ENCODE measurements around the gene PXDN.
A peak's percentile ranks its signal among the peaks of the same experiment; 100 is the strongest.

The PXDN gene

DNA sequence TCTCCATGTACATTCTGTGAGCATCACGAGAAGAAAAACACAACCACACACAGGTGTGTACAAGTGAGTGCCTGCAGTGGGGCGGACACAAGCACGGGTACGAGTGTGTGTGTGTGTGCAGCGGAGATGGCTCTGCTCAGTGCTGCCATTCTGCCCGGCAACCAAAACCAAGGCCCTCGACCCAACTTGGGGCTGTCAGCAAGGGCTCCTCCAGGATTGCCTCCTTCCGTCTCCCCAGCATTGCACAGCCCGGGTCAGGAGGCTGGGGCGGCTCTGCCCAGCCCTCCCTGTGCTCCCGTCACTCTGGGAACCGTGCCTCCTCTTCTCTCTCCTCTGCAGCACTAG lies 66.5 kb downstream of the PXDN start:
- H3K27ac ChIP-seq: no peak overlapping the region
- TF ChIP-seq, protein P1, sequence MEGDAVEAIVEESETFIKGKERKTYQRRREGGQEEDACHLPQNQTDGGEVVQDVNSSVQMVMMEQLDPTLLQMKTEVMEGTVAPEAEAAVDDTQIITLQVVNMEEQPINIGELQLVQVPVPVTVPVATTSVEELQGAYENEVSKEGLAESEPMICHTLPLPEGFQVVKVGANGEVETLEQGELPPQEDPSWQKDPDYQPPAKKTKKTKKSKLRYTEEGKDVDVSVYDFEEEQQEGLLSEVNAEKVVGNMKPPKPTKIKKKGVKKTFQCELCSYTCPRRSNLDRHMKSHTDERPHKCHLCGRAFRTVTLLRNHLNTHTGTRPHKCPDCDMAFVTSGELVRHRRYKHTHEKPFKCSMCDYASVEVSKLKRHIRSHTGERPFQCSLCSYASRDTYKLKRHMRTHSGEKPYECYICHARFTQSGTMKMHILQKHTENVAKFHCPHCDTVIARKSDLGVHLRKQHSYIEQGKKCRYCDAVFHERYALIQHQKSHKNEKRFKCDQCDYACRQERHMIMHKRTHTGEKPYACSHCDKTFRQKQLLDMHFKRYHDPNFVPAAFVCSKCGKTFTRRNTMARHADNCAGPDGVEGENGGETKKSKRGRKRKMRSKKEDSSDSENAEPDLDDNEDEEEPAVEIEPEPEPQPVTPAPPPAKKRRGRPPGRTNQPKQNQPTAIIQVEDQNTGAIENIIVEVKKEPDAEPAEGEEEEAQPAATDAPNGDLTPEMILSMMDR (conservative IDR thresholded peaks at IDR 0.05): no peak
- no peak for TF ChIP-seq ZFX (IDR thresholded peaks at IDR 0.05)

DNA sequence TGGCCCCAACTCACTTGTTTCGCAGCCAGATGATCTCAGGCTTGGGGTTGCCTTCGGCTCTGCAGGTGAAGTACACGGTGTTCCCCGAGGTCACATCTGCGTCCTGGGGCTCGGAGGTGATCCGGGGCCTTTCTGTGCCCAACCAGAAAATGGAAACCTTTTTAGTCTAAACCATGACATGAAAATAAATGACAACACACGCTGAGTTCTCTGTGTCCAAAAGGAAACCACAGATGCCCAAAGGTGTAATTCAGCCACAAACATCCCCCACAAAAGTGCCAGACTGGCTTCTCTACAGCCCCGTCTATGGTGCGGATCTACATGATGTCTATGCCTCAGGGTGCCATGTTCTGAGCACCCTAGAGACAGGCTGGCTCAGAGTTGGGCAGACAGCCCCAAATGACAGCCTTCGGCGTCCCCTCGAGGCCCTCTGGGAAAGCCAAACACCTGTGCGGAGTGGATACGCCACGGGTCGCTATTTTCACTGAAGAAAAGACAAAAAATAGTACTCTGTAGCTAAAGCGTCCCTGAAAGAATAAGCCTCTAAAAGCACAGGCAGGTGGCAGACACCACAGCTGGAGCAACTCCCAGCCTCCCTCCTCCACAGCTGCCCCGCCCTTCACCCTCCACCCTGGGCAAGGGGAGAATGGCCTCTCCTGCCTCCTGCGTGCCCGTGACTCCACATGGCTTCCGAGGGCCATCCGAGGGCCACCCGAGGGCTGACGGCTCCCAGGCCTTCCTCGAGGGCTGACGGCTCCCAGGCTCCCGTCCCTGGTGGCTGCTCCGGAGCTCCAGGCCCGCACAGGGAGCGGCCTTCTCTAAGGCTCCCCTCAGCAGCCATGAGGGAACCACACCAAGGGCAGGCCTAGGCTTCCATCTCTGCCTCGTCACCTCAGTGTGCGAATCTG lies 67.1 kb downstream of the PXDN start:
- no peak overlapping the region for H3K27ac ChIP-seq
- no peak for TF ChIP-seq ZFX (IDR thresholded peaks at IDR 0.05)
- TF ChIP-seq, protein P1 (conservative IDR thresholded peaks at IDR 0.05): no peak

DNA sequence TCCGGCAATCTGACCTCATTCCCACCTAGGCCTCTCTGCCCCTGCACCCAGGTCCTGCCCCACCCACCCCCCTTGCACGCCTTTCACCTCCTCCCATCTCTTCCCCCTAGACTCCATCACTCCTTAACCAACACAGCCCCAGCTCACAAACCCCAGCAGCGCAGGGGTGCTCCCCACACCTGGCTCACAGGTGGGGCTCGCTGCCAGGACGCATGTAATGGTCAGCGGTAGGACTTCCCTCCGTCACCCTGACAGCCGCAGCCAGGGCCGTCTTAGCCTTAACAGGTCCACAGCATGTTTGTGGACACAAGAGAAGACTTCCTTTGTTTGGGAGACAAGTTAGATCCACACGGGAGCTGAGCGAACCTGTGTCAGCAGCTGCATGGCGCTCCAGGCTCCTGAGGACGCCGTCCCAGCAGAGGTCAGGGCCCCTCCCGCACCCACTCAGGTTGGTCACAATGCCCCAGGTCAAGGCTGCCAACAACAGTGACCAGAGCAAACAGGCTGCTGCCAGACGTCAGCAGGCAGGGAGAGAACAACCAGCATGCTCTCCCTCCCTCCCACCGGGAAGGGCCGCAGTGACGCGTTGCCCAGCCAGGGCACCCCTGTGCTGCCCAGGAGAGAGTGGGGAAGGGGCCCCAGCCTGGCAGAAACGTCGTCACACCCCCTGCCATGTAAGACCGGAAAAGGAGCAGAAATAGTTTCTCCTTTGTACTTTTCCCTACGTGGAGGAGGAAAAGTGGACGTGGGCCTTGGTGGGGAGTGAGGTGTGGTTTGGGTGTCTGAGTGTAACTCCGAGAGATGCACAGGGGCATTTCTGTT lies 68.0 kb downstream of the PXDN start:
- peak overlapping the region; percentile 1; the same call in 1 of the 2 replicates for H3K27ac ChIP-seq
- TF ChIP-seq, protein P1 (conservative IDR thresholded peaks at IDR 0.05): no peak
- TF ChIP-seq ZFX (IDR thresholded peaks at IDR 0.05): no peak

DNA sequence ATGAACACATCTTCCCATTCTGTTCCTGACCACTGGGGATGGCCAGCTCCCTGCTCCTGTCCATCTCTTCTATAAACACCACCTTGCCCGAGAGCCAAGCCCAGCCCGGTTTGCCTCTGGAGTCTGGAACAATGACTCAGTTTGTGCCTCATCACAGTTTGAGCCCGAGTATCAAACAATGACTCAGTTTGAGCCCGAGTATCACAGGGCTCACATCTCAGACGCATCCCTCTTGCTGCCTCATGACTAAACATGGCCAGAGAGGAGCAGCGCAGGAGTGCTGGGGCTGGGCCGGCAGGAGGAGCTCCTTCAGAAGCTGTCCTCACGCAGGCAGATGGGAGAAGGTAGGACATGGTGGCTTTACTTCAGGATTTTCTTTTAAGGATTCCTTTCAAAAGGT lies 68.7 kb downstream of the PXDN start:
- TF ChIP-seq, protein P1 (conservative IDR thresholded peaks at IDR 0.05): no peak
- no peak for TF ChIP-seq ZFX (IDR thresholded peaks at IDR 0.05)
- 0 out of 2 replicates have a peak overlapping the region, but pooled peaks have one; percentile 1 for H3K27ac ChIP-seq

DNA sequence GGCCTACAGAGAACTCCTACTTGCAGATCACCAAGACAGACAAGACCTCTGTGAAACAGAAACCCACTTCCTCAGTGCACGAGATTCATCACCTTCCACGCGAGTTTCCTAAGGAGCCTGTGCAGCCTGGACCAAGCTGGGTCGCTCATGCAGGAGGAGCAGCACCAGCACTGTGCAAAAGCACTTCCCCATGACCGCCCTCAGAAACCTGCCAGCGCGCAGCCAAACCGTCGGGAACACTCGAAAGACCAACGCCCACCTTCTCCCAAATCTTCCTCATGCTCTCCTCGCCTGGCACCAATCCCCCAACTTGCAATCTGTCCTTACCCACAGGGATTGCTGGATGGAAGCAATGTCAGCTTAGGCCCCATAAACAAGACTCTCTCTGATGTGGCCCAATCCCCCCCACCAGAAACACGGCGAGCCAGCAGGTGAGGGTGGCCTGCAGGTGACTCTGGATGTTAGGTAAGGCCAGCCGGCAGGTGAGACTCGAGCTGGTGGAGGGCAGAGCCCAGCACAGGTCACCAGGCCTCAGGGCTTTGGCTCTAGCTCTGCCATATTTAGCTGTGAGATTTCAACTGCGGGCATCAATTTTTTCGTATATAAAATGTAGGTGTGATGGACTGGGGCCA lies 69.4 kb downstream of the PXDN start:
- TF ChIP-seq, protein P1 (conservative IDR thresholded peaks at IDR 0.05): no peak
- TF ChIP-seq ZFX (IDR thresholded peaks at IDR 0.05): no peak
- no peak overlapping the region for H3K27ac ChIP-seq

DNA sequence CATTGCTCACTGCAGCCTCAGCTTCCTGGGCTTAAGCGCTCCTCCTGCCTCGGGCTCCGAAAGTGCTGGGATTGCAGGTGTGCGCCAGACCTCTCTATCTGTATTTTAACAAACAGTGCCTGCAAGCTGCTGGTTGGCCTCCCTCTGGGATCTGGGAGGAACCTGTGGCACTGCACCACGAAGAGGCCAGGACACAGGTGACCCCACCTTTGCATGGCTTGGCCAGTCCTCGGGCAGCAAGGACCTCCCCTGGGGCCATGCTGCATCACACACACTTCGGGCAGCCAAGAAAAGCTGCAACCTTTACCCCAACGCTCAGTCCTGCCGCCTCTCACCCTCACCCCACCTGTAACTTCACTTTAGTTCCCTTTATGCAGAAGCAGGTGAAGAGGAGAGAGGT lies 70.0 kb downstream of the PXDN start:
- no peak overlapping the region for H3K27ac ChIP-seq
- TF ChIP-seq, protein P1 (conservative IDR thresholded peaks at IDR 0.05): no peak
- no peak for TF ChIP-seq ZFX (IDR thresholded peaks at IDR 0.05)

Data from C4-2B (cell line).